HepG2 (cell line): Measurements from ENCODE around the gene IL6R. TPM values are rescaled to one million over a fixed set of nuclear protein-coding genes. Genes with fewer than 3 reads are reported as not detected.
"Not testable (repeated sequence)": the region's sequence is repeated elsewhere in the genome, so short reads cannot be mapped to it uniquely, and the experiment has no call there.

Source experiments
- ATAC-seq: fragments of 200-7000 bp; cut with Tn5 transposase; 3 replicates; pipeline ENCODE4 v1.9.1; 2020; ENCODE audit warnings: mild to moderate bottlenecking, moderate library complexity
- BruUV-seq: library from RNA; stranded (reverse); fragments of 400-500 nt; replicated peaks from 2 replicates; lab custom pipeline; 2021; lab: Mats Ljungman, UMichigan
- CTCF ChIA-PET: fragments of 300-600 bp; formaldehyde crosslinking; extraction: SDS; loops from one replicate; lab custom pipeline; 2021; ENCODE audit warnings: low total read pairs, inconsistent platforms, low intra/inter-chr PET ratio; lab: Yijun Ruan, JAX
- POLR2A ChIA-PET: fragments of 350-600 bp; sonication (Branson Sonifier 250); formaldehyde crosslinking; loops from one replicate; lab custom pipeline; 2020; ENCODE audit warnings: antibody characterized with exemption, inconsistent platforms; lab: Yijun Ruan, JAX
- DNase-seq: peaks from one replicate; pipeline ENCODE4 v3.0.0-alpha.2; 2015; ENCODE audit warnings: low spot score
- FAIRE-seq: peaks from 3 replicates; lab custom pipeline; 2011; peaks lifted over from hg19 to GRCh38; lab: Jason Lieb, UNC
- H2AFZ ChIP-seq: one replicate; pipeline ENCODE4 v1.6.1; 2011; ENCODE audit warnings: low read length, inconsistent platforms
- H3K27ac ChIP-seq: fragments of 300-600 bp; 3 replicates; pipeline ENCODE4 v1.8.0; 2011; ENCODE audit warnings: mixed run types, mild to moderate bottlenecking, mixed read lengths, low read length, inconsistent platforms; ENCODE audit not compliant: insufficient read depth; ENCODE audit errors: extremely low read length
- H3K27me3 ChIP-seq, 2 experiments: fragments of 200-600 bp in 1 of 2; 2 replicates in 1 of 2; 3 replicates in 1 of 2; pipeline versions ENCODE4 v1.6.0 to v1.8.0; 2011; ENCODE audit warnings: low read length in 2 of 2, mild to moderate bottlenecking in 2 of 2, moderate library complexity in 2 of 2, inconsistent platforms in 1 of 2; ENCODE audit not compliant: insufficient read depth in 2 of 2, control insufficient read depth in 1 of 2
- H3K36me3 ChIP-seq, 2 experiments: fragments of 200-600 bp in 1 of 2; replicated peaks in 1 of 2; 2 replicates in 1 of 2; 3 replicates in 1 of 2; pipeline versions ENCODE4 v1.5.1 to v1.8.0; 2011; ENCODE audit warnings: low read length in 2 of 2, inconsistent platforms in 1 of 2; ENCODE audit not compliant: insufficient read depth in 2 of 2, control insufficient read depth in 1 of 2
- H3K4me1 ChIP-seq: 2 replicates; pipeline ENCODE4 v1.5.1; 2012; ENCODE audit warnings: low read length, inconsistent platforms; ENCODE audit not compliant: insufficient read depth
- H3K4me2 ChIP-seq: 2 replicates; pipeline ENCODE4 v1.6.0; 2011; ENCODE audit warnings: low read depth, low read length, inconsistent platforms
- H3K4me3 ChIP-seq, 3 experiments: fragments of 200-600 bp in 1 of 3; sonication (generic), shearing (Covaris generic) in 1 of 3; replicated peaks in 1 of 3; 2 replicates each; pipeline ENCODE4 v1.5.1; 2011 to 2016; ENCODE audit warnings: low read length in 3 of 3, inconsistent platforms in 2 of 3, low read depth in 2 of 3, mild to moderate bottlenecking in 2 of 3, control low read depth in 1 of 3, mixed read lengths in 1 of 3; ENCODE audit not compliant: insufficient read depth in 1 of 3
- H3K79me2 ChIP-seq: one replicate; pipeline ENCODE4 v1.6.1; 2011; ENCODE audit warnings: low read length, inconsistent platforms; ENCODE audit not compliant: insufficient read depth
- H3K9ac ChIP-seq: 2 replicates; pipeline ENCODE4 v1.6.0; 2011; ENCODE audit warnings: mild to moderate bottlenecking, low read depth, low read length, inconsistent platforms; ENCODE audit not compliant: insufficient read depth
- H3K9me3 ChIP-seq: 2 replicates; pipeline ENCODE4 v1.5.1; 2012; ENCODE audit warnings: mild to moderate bottlenecking, low read length
- H4K20me1 ChIP-seq: 2 replicates; pipeline ENCODE4 v1.6.0; 2011; ENCODE audit warnings: inconsistent platforms, mild to moderate bottlenecking, low read length, moderate library complexity; ENCODE audit not compliant: insufficient read depth
- ELF4 ChIP-seq: sonication (generic); formaldehyde crosslinking; IDR thresholded peaks from 2 replicates; pipeline ENCODE4 v1.5.0; 2020; ENCODE audit warnings: missing genetic modification reagents, mild to moderate bottlenecking, moderate library complexity, borderline replicate concordance
- HDAC6 ChIP-seq: fragments of 200-600 bp; sonication (generic); IDR thresholded peaks from 2 replicates; pipeline ENCODE4 v1.7.0; 2017; ENCODE audit warnings: mild to moderate bottlenecking, antibody characterized with exemption, low read length, low read depth
- HMG20A ChIP-seq: IDR thresholded peaks from 2 replicates; pipeline ENCODE4 v1.6.1; 2016; ENCODE audit warnings: borderline replicate concordance
- KIAA2018 ChIP-seq: sonication (generic); formaldehyde crosslinking; IDR thresholded peaks from 2 replicates; pipeline ENCODE4 v1.5.0; 2020; ENCODE audit warnings: mild to moderate bottlenecking, missing genetic modification reagents, borderline replicate concordance
- RARG ChIP-seq: sonication (generic); formaldehyde crosslinking; IDR thresholded peaks from 2 replicates; pipeline ENCODE4 v1.4.0; 2020; ENCODE audit warnings: low read depth, mild to moderate bottlenecking, missing genetic modification reagents
- RORA ChIP-seq: sonication (generic); formaldehyde crosslinking; IDR thresholded peaks from 2 replicates; pipeline ENCODE4 v1.5.0; 2020; ENCODE audit warnings: mild to moderate bottlenecking, missing genetic modification reagents, moderate library complexity
- SNAPC2 ChIP-seq: sonication (generic); formaldehyde crosslinking; IDR thresholded peaks from 2 replicates; pipeline ENCODE4 v1.8.1; 2022; ENCODE audit warnings: mild to moderate bottlenecking, missing genetic modification reagents
- ZNF12 ChIP-seq: sonication (generic); formaldehyde crosslinking; IDR thresholded peaks from 2 replicates; pipeline ENCODE4 v1.5.0; 2020; ENCODE audit warnings: missing genetic modification reagents
- ZSCAN5A ChIP-seq: sonication (generic); formaldehyde crosslinking; IDR thresholded peaks from 2 replicates; pipeline ENCODE4 v1.8.0; 2022; ENCODE audit warnings: mild to moderate bottlenecking, missing genetic modification reagents, borderline replicate concordance
- WGBS: methylation state at CpG from one replicate; pipeline ENCODE4 v1.1.6; 2017; ENCODE audit warnings: low lambda C conversion rate; 5-methylcytosine and 5-hydroxymethylcytosine counted together
- in situ Hi-C: cut with HindIII; loops from 2 replicates; pipeline ENCODE4 v1.10.0; 2017; ENCODE audit warnings: low pct_unique_long_range_greater_than_20kb; ENCODE audit not compliant: extremely low pct_ligation_motif_present
- intact Hi-C: fragments of 100-400 bp; cut with micrococcal nuclease; formaldehyde crosslinking; loops from one replicate; pipeline ENCODE4 v1.10.0; 2022; ENCODE audit not compliant: unreplicated experiment
- polyA plus RNA-seq, 8 experiments: library from polyadenylated mRNA; depleted of rRNA in 3 of 8; stranded (reverse) in 7 of 8; unstranded in 1 of 8; fragments of >200 nt; fragmentation: Illumina TruSeq in 4 of 8; extraction: Trizol in 4 of 8; gene quantifications; 2 replicates each; pipeline versions ENCODE4 v1.2.1 to v1.2.3, GENCODE V29; 2011 to 2016; ENCODE audit warnings: low read depth in 4 of 8, missing spikeins in 1 of 8, mixed read lengths in 1 of 8; ENCODE audit not compliant: insufficient read depth in 1 of 8
- total RNA-seq, 5 experiments: library from RNA; depleted of rRNA; stranded (reverse); fragments of >200 nt; fragmentation: Illumina TruSeq; extraction: Trizol; gene quantifications; 2 replicates each; pipeline ENCODE4 v1.2.3, GENCODE V29; 2016; ENCODE audit warnings: low read depth in 1 of 5

Gene IL6R
- total and polyA plus RNA-seq, 2 of the 13 experiments (the other 11 are each of a cell fraction or from before 2014, with no cell fraction given) = 5.0 to 24.5 TPM

GRCh38 chr1:154360881-154361280 is 44.3 kb upstream of the IL6R start:
- BruUV-seq, H3K4me2 ChIP-seq, H3K79me2 ChIP-seq, H2AFZ ChIP-seq, H3K27ac ChIP-seq, H3K9ac ChIP-seq, ATAC-seq, CTCF ChIA-PET, FAIRE-seq, H4K20me1 ChIP-seq, H3K4me3 ChIP-seq, H3K27me3 ChIP-seq, DNase-seq, H3K36me3 ChIP-seq, H3K9me3 ChIP-seq, in situ Hi-C loops, intact Hi-C loops: not testable (repeated sequence)
- peak; percentile 99 for TF ChIP-seq ZNF12
- peaks cover 15% of the 10 kb centered on the region for H3K4me1 ChIP-seq
- POLR2A ChIA-PET = interaction anchor here (1.4 kb wide), 1 partner anchor 26 kb away, joined by 3 read pairs; no protein-coding TSS in a partner anchor
- WGBS = 82% methylated on average over 5 of the region's 5 CpGs

- no peaks in the 10 kb centered on the region for H3K79me2 ChIP-seq
- H3K9ac ChIP-seq = no peak overlapping the region
- no peaks in the 10 kb centered on the region; a peak in 1 of 5 replicates for H3K27me3 ChIP-seq
- ChIA-PET POLR2A (interaction anchor here (1.4 kb wide), 1 partner anchor 25 kb away, joined by 3 read pairs; no protein-coding TSS in a partner anchor), CTCF (no interaction called here)
- peaks cover 12% of the 10 kb centered on the region for H3K4me1 ChIP-seq
- intact Hi-C loops = no loop called here
- H3K36me3 ChIP-seq = no peaks in the 10 kb centered on the region
- no peaks in the 10 kb centered on the region for H3K9me3 ChIP-seq
- 27% methylated on average over 3 of the region's 3 CpGs for WGBS
- ATAC-seq (no peak), FAIRE-seq (no peak), DNase-seq (no peak)
- no TSS peak for BruUV-seq
- no peak overlapping the region for H3K27ac ChIP-seq
- no peak overlapping the region for H2AFZ ChIP-seq
- no peaks in the 10 kb centered on the region for H4K20me1 ChIP-seq
- in situ Hi-C loops = no loop called here
- no peak overlapping the region for H3K4me2 ChIP-seq
- H3K4me3 ChIP-seq = no peak overlapping the region
- no peak for TF ChIP-seq KIAA2018 (CRISPR knock-in tag)
- TF ChIP-seq RARG = no peak
- TF ChIP-seq ELF4 (CRISPR knock-in tag) = no peak
- TF ChIP-seq HMG20A (CRISPR knock-in tag) = no peak
- no peak for TF ChIP-seq SNAPC2
- no peak for TF ChIP-seq RORA (CRISPR knock-in tag)
- no peak for TF ChIP-seq ZSCAN5A
- TF ChIP-seq HDAC6 = no peak
These were observed 43.8 kb upstream of the IL6R start for GRCh38 chr1:154361357-154361756.
